Small intestine (tissue), 4 donors: ENCODE measurements around the gene SNCB. TPM values are rescaled to one million over a fixed set of nuclear protein-coding genes. Genes with fewer than 3 reads are reported as not detected.

Experiments
- polyA plus RNA-seq, 4 donors: library from polyadenylated mRNA; stranded (reverse) in 3 of 4; unstranded in 1 of 4; fragments of 200-250 nt in 3 of 4; fragments of 120-200 nt in 1 of 4; gene quantifications; one replicate each; pipeline versions ENCODE4 v1.2.1 to v1.2.3, GENCODE V29; 2013
- donor health status: healthy with polysubstance abuse.
- donor health status: Bipolar disorder and iron deficiency.
- donor health status: healthy.

SNCB gene
- polyA plus RNA-seq, 4 donors, result 0.16 to 0.73 TPM; not detected in 2

Other genes starting within 250 kb of the SNCB start
- gene NOP16, start 241.9 kb downstream of the SNCB start, polyA plus RNA-seq, result 10 to 100 TPM; 22.5 to 47.6 (median 29.2) TPM
- gene HIGD2A, start 241.8 kb downstream of the SNCB start, polyA plus RNA-seq, result 100 to 1,000 TPM; 116 to 343 (median 270) TPM
- gene CLTB, start 214.0 kb downstream of the SNCB start, polyA plus RNA-seq, result 100 to 1,000 TPM; 160 to 359 (median 263) TPM
- 10 to 100 TPM in 3 of 4 donors, 1 to 10 TPM in 1; 6.8 to 48.9 (median 15.4) TPM for gene FAF2, start 182.1 kb downstream of the SNCB start, polyA plus RNA-seq
- gene RNF44, start 93.1 kb downstream of the SNCB start, polyA plus RNA-seq, result 10 to 100 TPM; 13.5 to 56.9 (median 20.8) TPM
- 100 to 1,000 TPM in 3 of 4 donors, 10 to 100 TPM in 1; 50.1 to 545 (median 420) TPM for gene CDHR2, start 81.2 kb downstream of the SNCB start, polyA plus RNA-seq
- 1 to 10 TPM in 2 of 4 donors, under 1 TPM in 1, not detected in 1; 0.54 to 9.0 (median 1.6) TPM for gene GPRIN1, start 20.4 kb downstream of the SNCB start, polyA plus RNA-seq
- gene EIF4E1B, start 141 bp upstream of the SNCB start, polyA plus RNA-seq, result under 1 TPM in 1 of 4 donors, not detected in 3; 0.22 TPM
- gene TSPAN17, start 16.9 kb upstream of the SNCB start, polyA plus RNA-seq, result 10 to 100 TPM; 20.7 to 35.2 (median 24.2) TPM
- under 1 TPM in 2 of 4 donors, not detected in 2; 0.15 to 0.63 TPM for gene UNC5A, start 180.0 kb upstream of the SNCB start, polyA plus RNA-seq